Stimulated activated CD4-positive, alpha-beta T cell treated with anti-CD3 and anti-CD28 coated beads, Interleukin-1b, Interleukin-23, amount 100 ng/mL, for 24 hours (primary cell): ENCODE results near the gene RAB4B.
"Not testable (repeated sequence)": the region's sequence is repeated elsewhere in the genome, so short reads cannot be mapped to it uniquely, and the experiment has no call there.

Source experiments
- DNase-seq, 4 experiments: peaks; one replicate each; pipeline ENCODE4 v3.0.0-alpha.2; 2020; ENCODE audit warnings: low read depth in 4 of 4, low spot score in 1 of 4

Gene RAB4B

DNA sequence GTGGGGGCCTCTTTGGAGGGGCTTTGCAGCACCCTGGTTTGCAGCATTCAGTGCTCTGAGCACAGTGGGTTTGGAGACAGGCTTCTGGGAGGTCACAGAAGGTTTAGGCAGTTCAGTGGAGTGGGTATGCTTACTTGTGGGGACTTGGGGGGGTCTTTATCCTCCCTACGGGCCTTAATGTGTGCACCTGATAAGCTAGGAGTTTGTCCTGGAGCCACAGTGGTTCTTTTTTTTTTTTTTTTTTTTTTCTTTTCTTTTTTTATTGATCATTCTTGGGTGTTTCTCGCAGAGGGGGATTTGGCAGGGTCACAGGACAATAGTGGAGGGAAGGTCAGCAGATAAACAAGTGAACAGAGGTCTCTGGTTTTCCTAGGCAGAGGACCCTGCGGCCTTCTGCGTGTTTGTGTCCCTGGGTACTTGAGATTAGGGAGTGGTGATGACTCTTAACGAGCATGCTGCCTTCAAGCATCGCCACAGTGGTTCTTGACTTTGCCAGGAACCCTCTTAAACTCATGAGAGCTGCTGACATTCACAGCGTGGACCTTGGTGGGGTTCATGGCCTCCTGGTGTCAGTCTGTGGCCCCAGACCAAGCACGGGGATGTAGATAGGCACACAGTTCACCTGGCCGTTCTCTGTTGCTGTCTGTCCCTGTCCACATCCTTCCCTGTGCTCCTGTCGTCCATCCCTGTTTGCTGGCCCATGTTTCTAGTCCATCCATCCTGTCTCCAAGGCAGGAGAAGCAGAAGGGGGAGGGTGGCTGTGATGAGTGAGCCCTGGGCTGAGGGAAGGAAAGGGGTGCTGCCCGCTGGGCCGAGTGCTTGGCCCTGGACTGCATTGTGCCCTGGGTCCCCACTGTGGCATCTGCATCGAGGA is 23.6 kb downstream of the RAB4B start:
- no peak for DNase-seq

DNA sequence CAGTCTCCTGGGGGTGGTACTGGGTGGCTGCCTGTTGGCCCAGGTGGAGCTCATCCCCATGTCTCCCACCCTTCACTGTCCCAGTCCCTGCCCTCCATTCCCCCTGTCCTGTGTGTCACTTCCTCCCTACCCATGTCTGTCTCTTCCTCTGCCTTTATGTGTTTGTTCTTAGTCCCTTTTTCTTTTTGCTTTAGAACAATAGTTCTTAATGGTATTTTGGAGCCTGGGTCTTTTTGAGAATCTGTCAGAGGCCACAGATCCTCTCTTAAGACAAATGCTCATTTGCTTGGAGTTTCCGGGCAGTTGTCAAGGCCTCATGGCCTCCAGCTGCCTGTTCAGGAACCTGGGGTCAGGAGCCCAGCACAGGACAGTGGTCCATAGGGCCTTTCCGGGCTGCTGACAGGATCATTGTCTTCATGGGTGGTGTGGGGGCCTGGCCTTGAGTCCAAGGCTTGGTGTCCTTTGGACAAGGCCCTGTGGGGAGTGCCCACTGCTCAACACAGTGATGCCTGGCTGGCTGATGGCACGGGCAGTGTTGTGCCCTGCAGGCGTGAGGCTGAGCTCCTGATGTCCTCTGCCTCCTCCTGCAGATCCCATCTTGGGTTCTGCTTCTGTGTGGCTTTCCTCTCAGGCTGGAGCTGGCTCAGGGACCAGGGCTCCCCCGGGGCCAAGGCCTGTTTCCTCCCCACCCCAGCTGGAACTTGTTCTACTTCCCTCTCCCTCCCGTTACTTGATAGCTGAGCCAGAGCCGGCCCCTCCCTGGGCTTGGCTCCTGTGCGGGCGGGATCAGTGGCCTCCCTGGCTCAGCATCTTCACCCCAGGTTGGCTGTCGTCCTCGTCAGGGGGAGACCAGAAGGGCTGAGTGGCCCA is 24.5 kb downstream of the RAB4B start:
- no peak for DNase-seq

- no peak for DNase-seq
These were observed 25.3 kb downstream of the RAB4B start for GRCh38 chr19:40803170-40803856.

- DNase-seq = peak in 1 of 4 experiments; percentile 44
These were observed 26.1 kb downstream of the RAB4B start for GRCh38 chr19:40803857-40804782.

GRCh38 chr19:40804783-40805242 is 26.8 kb downstream of the RAB4B start:
- DNase-seq = no peak

DNA sequence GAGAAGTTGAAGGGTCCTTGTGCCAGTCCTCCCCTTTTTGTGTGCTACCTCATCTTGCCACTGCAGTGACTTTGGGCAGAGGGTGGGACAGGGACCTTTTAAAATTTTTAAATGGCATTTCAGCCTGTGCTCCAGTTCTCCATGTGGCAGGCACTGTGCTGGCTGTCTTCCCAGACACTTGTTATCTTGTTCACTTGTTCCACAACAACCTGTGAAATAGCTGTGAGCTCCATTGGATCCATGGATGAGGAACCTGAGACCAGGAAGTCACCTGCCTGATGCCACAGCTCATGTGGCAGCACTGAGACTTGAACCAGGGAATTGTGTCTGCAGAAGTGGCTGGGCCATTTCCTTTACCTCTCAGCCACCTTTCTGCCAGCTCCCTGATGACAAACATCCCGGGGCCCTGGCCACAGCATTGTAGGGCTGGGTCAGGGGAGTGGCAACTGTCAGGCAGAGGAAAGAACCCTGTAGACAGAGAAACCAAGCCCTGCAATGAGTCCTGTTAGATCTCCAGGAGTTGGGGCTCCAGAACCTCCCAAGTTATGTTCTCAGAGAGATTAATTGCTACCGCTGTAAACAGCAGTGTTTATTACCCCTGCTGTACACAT is 27.3 kb downstream of the RAB4B start:
- DNase-seq = no peak

DNA sequence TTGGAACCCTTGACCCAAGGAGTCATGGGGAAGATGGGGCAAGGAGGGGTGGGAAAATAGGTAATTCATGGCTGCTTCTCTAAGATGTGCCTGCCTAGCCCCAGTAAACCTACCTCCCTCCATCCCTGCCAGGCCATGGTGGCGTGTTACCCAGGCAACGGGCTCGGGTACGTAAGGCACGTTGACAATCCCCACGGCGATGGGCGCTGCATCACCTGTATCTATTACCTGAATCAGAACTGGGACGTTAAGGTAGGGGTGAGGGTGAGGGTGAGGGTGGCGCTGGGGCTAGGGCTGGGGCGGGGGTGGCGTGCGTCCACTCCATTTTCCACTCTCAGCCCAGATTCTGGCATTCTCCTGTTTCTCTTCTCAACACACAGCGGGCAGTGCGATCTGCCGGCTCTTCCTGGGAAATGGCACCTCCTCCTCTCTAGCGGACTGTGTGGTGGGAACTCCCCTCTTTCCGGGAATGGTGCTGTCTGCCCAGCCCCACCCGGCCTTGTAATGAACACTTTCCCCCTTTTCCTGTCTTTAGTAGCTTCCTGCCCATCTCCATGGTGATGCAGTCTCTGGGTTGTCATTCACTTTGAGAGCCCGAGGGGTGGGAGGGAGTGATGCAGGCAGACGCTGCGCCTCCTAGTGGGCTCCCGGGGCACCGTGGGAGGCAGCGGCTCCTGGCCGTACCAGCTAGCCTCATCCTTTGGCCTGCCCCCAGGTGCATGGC is 28.5 kb downstream of the RAB4B start:
- DNase-seq = peak in 3 of 4 experiments; percentile 56 to 77 (median 63)

- no peak for DNase-seq
These were observed 29.3 kb downstream of the RAB4B start for GRCh38 chr19:40807147-40808020.

DNA sequence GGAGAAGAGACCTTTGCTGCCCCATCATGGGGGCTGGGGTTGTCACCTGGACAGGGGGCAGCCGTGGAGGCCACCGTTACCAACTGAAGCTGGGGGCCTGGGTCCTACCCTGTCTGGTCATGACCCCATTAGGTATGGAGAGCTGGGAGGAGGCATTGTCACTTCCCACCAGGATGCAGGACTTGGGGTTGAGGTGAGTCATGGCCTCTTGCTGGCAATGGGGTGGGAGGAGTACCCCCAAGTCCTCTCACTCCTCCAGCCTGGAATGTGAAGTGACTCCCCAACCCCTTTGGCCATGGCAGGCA is 29.9 kb downstream of the RAB4B start:
- DNase-seq = no peak

DNA sequence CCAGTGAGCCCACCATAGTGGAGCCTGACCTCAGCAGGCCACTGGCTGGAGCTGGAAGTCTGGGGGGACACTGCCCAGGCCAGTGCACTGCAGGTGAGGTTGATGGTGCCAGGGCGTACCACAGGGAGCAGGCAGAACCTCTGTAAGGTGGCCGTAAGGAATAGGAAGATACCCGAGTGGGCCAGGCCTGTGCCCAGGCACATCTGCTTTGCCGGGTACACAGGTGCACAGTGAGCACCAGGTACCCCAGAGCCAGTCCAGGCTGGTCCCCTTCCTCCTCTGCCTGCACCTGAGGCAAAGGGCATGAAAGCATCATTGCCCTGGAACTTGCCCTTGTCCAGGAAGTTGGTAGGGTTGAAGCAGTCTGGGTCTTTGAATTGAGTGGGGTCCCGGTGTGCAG is 30.4 kb downstream of the RAB4B start:
- DNase-seq = no peak

- DNase-seq = no peak
These were observed 31.5 kb downstream of the RAB4B start for GRCh38 chr19:40809358-40810086.

DNA sequence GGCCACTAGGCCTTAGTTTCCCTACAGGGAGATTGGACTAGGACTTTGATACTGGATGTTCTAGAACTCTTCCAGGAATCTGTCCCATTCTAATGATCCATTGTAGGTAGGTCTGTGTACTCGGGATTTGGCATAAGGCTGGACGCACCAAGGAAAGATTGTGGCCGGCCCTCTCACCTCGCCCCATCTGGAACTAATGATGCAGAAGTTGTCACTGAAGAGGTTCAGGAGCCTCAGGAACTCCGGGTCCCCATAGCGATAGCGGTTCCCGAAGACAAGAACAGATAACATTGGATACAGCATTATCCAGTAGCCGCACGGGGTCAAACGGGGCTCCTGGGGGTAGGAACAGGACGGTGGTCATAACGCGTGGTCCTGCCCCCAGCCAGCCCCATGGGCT is 32.1 kb downstream of the RAB4B start:
- no peak for DNase-seq

GRCh38 chr19:40810649-40811408 is 32.8 kb downstream of the RAB4B start:
- DNase-seq = peak in 1 of 4 experiments; percentile 32

GRCh38 chr19:40811478-40812341 is 33.7 kb downstream of the RAB4B start:
- DNase-seq = no peak

DNA sequence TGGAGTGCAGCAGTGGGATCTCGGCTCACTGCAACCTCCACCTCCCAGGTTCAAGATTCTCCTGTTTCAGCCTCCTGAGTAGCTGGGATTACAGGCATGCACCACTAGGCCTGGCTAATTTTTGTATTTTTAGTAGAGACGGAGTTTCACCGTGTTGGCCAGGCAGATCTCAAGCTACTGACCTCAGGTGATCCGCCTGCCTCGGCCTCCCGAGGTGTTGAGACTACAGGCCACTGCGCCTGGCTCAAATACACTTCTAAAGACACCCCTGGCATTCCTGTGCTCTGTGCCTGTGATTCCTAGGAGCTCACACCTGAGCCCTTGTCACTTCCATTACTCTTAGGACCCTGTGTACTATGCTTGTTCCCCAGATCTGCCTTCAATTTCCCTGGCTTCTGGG is 34.5 kb downstream of the RAB4B start:
- not testable (repeated sequence) for DNase-seq

- no peak for DNase-seq
These were observed 35.1 kb downstream of the RAB4B start for GRCh38 chr19:40813182-40813581.
